GM10248 (cell line): ENCODE measurements around the gene CTDSP2.
A peak's percentile ranks its signal among the peaks of the same experiment; 100 is the strongest.

Source experiments
- CTCF ChIA-PET: fragments of 300-600 bp; sonication (Branson Sonifier 250); formaldehyde crosslinking; extraction: SDS; loops from one replicate; lab custom pipeline; 2021; ENCODE audit warnings: antibody characterized with exemption; lab: Yijun Ruan, JAX
- POLR2A ChIA-PET: fragments of 350-650 bp; sonication (Branson Sonifier 250); formaldehyde crosslinking; extraction: SDS; loops from one replicate; lab custom pipeline; 2020; ENCODE audit warnings: antibody characterized with exemption; lab: Yijun Ruan, JAX
- DNase-seq: peaks from one replicate; pipeline ENCODE4 v3.0.0; 2012; ENCODE audit errors: extremely low spot score
- CTCF ChIP-seq: IDR thresholded peaks from 2 replicates; pipeline ENCODE4 v1.5.1; 2012; ENCODE audit warnings: mild to moderate bottlenecking, low read depth; ENCODE audit errors: extremely low read depth, missing control alignments, control extremely low read depth

Gene CTDSP2

DNA sequence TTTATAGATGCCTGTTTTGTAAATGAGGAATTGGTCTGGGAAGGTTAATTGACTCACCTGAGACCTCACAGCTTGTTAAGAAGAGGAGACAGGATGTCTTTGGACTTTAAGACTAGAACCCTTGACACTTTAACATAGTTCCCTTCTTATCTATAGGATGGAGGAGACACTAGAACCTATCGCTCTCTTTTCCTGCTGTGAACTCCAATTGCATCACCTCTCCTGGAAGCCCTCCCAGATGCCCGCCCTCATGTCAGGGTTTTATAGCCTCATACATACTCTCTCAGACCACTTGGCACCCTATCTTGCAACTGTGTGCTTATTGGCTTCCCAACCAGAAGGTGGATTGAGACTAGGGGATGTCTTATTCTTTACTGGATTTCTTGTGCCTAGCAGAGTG lies 2.5 kb upstream of the CTDSP2 start:
- TF ChIP-seq CTCF, result no peak
- no peak for DNase-seq
- CTCF ChIA-PET, result interaction anchor here (2.1 to 5.4 kb wide), 3 partner anchors 16 to 56 kb away, joined by 5 to 38 read pairs (median 9); no protein-coding TSS in a partner anchor
- POLR2A ChIA-PET, result no interaction called here

DNA sequence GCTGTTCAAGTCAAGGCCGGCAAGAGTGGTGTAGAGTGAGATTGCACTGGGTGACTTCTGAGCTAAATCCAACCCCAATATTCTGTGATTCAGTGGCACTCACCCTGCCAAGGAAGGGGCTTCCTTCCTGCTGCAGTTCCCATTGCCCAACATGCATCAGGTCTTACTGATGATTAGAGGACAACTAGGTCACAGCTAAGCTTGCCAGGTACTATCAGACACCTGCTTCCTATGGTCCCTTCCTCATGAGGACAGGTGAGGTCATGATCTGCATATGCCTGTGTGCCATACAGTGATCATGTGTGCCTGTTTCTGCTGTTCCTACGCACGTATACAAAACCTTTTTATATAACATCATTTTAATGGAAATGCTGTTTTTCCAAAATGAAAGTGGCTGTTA lies 1.7 kb upstream of the CTDSP2 start:
- CTCF ChIA-PET, result interaction anchor here (1.0 to 5.4 kb wide), 6 partner anchors 15 to 56 kb away, joined by 3 to 38 read pairs (median 6); no protein-coding TSS in a partner anchor
- POLR2A ChIA-PET, result interaction anchor here (1.4 kb wide), 1 partner anchor 10 kb away, joined by 4 read pairs; no protein-coding TSS in a partner anchor
- TF ChIP-seq CTCF, result no peak
- DNase-seq, result no peak

DNA sequence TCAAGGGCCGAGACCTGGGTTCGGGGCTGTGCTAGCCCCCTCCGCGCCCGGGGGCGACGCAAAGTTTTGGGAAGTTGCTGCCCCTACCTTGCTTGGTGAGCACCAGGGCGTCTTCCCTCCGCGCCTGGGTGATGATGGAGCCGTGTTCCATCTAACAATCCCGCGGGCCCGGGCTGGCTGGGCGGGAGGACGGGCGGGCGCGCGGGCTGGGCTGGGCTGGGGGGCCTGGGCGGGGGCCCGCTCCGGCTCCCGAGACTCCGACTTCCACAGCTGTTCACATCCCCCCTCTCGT lies 298 bp downstream of the CTDSP2 start:
- ChIA-PET CTCF (interaction anchor here (1.0 to 5.4 kb wide), 7 partner anchors 9 to 80 kb away, joined by 3 to 38 read pairs (median 4); no protein-coding TSS in a partner anchor), POLR2A (interaction anchor here (0.6 to 1.6 kb wide), 4 partner anchors 40 to 53 kb away, joined by 3 to 7 read pairs (median 5); no protein-coding TSS in a partner anchor)

GRCh38 chr12:57845478-57846284 lies 848 bp downstream of the CTDSP2 start:
- peak; percentile 74 for DNase-seq
- TF ChIP-seq CTCF, result no peak
- ChIA-PET CTCF (interaction anchor here (1.1 to 5.4 kb wide), 8 partner anchors 8 to 59 kb away, joined by 3 to 38 read pairs (median 8); no protein-coding TSS in a partner anchor), POLR2A (interaction anchor here (1.0 to 1.6 kb wide), 2 partner anchors 49 to 53 kb away, joined by 3 to 7 read pairs; no protein-coding TSS in a partner anchor)

More for the DNA sequence above, 298 bp downstream of the CTDSP2 start:
- no peak for DNase-seq
- TF ChIP-seq CTCF, result no peak

- ChIA-PET POLR2A (interaction anchor here (0.5 to 1.0 kb wide), 5 partner anchors 9 to 99 kb away, joined by 3 to 9 read pairs (median 5); no protein-coding TSS in a partner anchor), CTCF (interaction anchor here (0.6 to 5.4 kb wide), 8 partner anchors 9 to 783 kb away, joined by 3 to 38 read pairs (median 8); no protein-coding TSS in a partner anchor)
- peak; percentile 58 for DNase-seq
- no peak for TF ChIP-seq CTCF
Observed at GRCh38 chr12:57844709-57845477, 1.6 kb downstream of the CTDSP2 start.
